ENCODE measurements around the gene LRP1B.
"Not testable (repeated sequence)": the region's sequence is repeated elsewhere in the genome, so short reads cannot be mapped to it uniquely, and the experiment has no call there.

Gene LRP1B

GRCh38 chr2:142100139-142100873, 30.5 kb downstream of the LRP1B start:
- DNase-seq = no peak

DNA sequence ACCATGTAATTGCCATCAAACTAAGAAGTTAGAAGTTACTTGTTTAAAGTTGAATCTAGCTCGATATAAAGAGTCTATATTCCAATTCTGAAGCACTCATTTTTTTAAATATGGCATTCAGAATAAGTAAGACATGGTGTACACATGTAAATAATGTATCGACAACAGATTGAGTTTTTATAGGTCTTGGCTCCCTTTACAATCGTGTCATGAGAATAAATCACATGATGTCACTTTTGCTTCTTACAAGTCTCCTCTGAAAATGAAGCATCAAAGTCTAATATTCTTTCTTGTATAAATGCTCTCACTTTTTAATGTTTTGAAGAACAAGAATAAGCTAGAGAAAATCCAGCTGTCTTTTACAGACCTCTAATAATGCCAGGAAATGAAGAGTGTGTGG, 33.1 kb downstream of the LRP1B start:
- DNase-seq = no peak

GRCh38 chr2:142095647-142096046, 35.2 kb downstream of the LRP1B start:
- no peak for DNase-seq

DNA sequence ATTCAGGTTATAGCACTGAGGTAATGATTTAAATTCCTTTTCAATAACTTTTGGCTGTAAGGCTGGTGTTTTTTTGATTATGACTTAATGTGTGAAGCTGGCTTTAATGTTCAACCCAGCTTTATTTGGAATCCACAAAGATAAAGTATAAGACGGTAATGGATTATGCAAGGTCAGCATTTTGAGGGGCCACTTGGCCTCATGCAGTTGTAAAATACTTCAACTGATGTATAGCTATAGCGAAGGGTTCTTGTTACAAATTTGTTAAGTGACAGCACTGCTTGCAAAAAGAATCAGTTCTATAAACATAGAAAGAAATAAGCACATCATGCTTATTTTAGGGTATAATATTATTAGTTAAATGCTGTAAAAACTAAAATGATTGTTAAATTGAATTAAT, 36.6 kb downstream of the LRP1B start:
- DNase-seq = no peak

GRCh38 chr2:142088058-142088568, 42.7 kb downstream of the LRP1B start:
- DNase-seq = no peak

DNA sequence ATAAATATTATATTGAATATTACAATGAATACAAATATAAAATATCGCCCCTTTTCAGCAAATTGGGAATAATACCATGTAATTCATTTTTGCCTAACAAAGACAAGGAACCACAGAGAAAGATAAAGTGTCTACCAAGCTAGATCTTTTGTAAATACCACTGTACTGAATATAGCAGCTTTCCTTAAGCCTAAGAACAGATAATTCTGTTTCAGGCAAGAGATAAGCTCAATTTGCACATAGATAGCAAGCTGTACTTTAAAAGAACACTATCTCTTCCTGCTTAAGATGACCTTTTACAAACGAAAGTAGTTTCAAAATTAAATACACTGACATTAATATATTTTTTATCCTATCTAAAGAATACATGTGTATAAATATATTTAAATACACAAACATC, 43.2 kb downstream of the LRP1B start:
- not testable (repeated sequence) for DNase-seq

- no peak for DNase-seq
Measured at GRCh38 chr2:142082368-142082767, 48.4 kb downstream of the LRP1B start.

- DNase-seq = no peak
Measured at GRCh38 chr2:142076317-142076716, 54.5 kb downstream of the LRP1B start.

GRCh38 chr2:142075826-142076225, 55.0 kb downstream of the LRP1B start:
- DNase-seq = no peak

DNA sequence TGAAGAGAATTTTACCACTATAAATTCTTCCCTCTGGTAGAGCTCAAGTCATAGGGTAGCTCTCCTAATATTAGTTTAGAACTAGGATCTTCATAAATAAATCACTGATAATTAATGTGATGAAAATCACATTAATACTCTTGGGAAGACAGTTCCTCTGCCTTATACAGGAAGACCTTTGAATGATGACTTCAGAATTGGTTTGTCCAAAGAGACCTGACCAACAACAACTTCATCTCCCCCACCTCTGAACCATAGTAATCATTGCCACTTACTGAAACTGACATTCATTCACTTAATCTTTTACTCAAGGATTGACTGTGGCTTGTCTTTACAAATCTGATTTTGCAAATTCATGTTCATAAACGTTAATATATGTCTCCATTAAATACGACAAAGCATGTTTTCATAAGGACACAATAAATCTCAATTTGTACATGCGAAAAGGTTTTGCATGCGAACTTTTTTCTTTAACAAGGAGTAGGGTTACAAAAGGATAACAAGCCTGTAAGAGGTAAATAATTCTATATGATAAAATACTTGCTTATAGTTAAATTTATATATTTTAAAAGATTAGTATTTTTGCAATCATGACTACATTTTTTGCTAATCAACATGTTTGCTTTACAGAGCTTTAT, 61.4 kb downstream of the LRP1B start:
- no peak for DNase-seq

- DNase-seq = no peak
Measured at GRCh38 chr2:142065700-142066099, 65.1 kb downstream of the LRP1B start.

GRCh38 chr2:142065156-142065555, 65.7 kb downstream of the LRP1B start:
- DNase-seq = no peak

- DNase-seq = no peak
Measured at GRCh38 chr2:142061733-142062132, 69.1 kb downstream of the LRP1B start.

DNA sequence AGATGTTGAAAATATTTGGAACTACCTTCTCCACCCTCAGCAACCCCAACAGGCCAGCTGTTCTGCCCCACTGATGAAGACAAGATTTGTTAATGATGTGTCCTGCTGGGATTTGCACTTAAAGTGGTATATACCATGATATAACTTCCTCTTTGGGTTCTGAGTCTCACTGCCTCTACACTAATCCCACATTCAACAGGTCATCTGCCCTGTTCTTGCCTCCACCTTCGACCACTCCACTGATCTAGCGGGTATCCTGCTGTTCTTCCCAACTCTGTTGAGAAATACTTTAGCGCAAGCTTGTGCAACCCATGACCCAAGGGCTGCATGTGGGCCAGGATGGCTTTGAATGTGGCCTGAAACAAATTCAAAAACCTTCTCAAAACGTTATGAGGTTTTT, 72.7 kb downstream of the LRP1B start:
- no peak for DNase-seq

GRCh38 chr2:142056784-142057183, 74.0 kb downstream of the LRP1B start:
- no peak for DNase-seq

DNA sequence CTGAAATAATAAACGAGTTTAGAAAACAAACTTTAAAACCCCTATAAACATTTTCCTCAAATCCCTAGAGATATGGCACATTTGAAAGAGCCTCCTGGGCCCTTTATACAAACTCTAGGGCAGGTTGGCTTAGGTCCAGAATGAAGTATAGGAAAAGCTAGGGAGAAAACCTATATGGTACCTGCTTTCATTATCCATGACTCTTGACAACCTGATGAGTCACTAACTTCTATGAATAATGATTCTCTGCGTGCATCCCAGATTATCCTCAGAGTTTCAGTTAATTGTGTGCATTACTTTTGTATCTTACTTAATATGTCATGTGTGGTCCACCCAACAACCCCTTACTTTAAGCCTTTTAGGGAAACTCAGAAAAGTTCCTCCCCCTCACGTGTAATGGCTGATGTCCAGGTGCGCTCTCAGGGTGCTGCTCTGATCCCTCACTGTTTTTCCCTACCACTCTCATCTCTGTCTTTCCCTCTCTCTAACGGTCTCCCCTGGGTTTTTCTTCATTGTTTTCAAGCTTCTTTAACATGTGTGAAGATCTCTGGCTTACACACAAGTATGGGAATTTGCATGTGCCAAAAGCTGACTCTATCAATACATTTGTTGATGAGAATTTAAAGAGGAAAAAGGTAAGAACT, 78.5 kb downstream of the LRP1B start:
- DNase-seq = no peak

GRCh38 chr2:142048581-142048980, 82.2 kb downstream of the LRP1B start:
- DNase-seq = no peak

DNA sequence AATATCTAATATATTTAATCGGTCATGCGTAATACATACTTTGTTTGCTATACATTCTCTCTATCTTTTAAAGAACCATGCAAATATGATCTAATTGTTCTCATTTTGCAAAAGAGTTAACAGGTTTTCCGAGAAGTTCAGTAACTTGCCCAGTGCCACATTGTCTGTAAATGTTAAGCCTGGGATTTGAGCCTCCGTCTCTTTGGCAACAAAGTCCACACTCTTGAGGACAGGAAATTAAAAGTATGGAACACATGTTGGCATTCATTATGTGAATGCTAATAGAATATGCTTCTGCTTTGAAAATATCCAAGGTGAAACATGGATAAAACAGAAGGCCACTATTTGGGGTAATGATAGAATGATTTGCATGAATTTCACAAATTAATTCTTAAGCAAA, 85.2 kb downstream of the LRP1B start:
- DNase-seq = no peak

DNA sequence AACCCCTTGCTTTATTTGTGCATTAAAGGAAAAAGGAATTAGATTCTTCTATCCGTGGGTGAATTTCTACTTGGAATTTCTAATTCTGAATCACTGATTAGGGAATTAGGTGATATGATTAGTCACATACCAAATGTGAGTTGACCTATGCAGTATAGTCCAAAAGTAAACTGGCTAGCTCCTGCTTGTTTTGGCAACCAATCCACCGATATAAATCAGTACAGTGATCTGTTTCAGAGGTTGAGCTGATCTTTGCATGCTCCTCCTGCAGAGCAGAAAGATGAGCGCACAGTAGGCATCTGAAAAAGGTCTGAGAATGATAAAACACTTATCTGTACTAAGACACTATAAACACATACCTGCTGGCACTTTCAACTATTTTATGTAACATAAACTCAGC, 86.6 kb downstream of the LRP1B start:
- no peak for DNase-seq

DNA sequence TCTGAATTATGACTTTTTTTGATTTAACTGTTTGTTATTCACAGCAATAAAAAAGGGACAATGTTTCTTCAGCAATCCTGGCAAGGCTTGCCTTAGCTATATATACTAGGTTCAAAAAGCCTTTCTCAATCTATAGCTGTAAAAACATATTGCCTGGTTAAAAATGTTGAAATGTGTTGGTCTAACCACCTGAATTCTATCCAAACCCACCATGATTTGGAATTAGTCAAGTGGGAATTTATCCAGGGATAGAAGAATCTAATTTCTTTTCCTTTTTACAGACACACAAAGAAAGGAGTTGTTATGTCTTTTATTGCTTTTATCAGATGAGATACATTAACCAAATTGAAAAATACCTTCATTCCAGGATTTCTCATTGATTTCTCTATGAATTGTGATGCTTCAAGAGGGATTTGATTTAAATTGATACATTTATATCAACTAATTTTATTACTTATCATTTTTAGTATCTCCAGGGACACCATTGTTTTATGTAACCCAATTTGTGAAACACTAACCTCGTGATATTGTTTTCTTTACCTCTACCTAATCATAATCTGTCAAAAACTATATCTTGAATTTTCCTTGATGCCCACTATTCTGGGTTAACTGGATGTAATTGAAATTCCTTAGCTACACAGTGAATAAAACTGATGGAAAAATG, 88.1 kb downstream of the LRP1B start:
- DNase-seq = no peak

GRCh38 chr2:142041996-142042395, 88.8 kb downstream of the LRP1B start:
- no peak for DNase-seq

GRCh38 chr2:142041105-142041504, 89.7 kb downstream of the LRP1B start:
- DNase-seq = no peak

DNA sequence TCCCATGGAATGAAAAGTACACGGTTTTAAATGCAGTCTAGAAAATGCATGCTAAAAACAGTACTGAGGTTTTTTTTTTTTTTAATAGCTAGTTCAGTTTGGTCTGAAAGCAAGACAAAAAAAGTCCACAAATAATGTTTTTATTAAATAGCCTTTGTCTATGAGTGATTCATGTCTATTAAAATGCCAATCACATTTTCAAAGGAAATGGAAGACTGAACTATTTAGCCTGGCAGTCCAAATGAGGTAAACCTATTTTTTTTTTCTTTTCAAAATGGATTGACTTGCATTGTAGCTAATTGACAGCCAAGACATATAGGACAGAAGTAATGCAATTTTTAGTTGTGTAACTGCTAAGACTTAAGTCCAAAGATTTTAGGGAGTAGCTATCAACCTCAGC, 90.3 kb downstream of the LRP1B start:
- DNase-seq = no peak

DNA sequence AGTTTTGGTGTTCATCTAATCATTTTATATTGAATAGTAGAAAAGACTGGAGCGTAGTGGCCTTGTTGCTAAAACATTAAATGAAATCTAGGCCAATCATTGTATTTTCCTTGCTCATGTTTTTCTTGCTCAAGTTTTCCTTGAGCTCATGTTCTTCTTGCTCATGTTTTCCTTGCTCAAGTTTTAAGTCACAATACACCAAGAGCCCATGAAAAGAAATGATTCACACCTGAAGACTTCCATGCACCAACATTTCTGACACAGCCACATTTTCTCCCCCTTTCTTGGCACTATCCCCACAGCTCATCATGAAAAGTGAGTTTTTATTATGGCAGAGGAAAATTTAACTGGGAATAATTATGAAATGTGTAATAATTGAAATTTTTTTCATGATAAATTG, 92.0 kb downstream of the LRP1B start:
- DNase-seq = no peak
